Panc1 (cell line): ENCODE measurements around the gene TMEM63B. TPM values are rescaled to one million over a fixed set of nuclear protein-coding genes. Genes with fewer than 3 reads are reported as not detected.

Experiments used
- ATAC-seq: fragments of 200-7000 bp; cut with Tn5 transposase; 2 replicates; pipeline ENCODE4 v1.9.1; 2020; ENCODE audit warnings: mild to moderate bottlenecking, moderate library complexity
- BruUV-seq: library from RNA; stranded (reverse); fragments of 400-500 nt; replicated peaks from 2 replicates; lab custom pipeline; 2021; lab: Mats Ljungman, UMichigan
- CTCF ChIA-PET: fragments of 300-600 bp; sonication (Branson Sonifier 250); formaldehyde crosslinking; loops from one replicate; lab custom pipeline; 2022; ENCODE audit warnings: antibody characterized with exemption; lab: Charles Lee
- POLR2A ChIA-PET: fragments of 300-600 bp; sonication (Branson Sonifier 250); formaldehyde crosslinking; loops from one replicate; lab custom pipeline; 2022; ENCODE audit warnings: antibody characterized with exemption; lab: Charles Lee
- DNase-seq: peaks from one replicate; pipeline ENCODE4 v3.0.0-alpha.2; 2010; ENCODE audit warnings: low read depth, low spot score
- H3K27ac ChIP-seq: 2 replicates; pipeline ENCODE4 v1.5.1; 2011; ENCODE audit warnings: mild to moderate bottlenecking, low read length, inconsistent platforms
- H3K27me3 ChIP-seq: fragments of 200-500 bp; sonication (Bioruptor generic); 2 replicates; pipeline ENCODE4 v1.6.0; 2014; ENCODE audit warnings: low read length, inconsistent platforms; ENCODE audit not compliant: control insufficient read depth, insufficient read depth
- H3K36me3 ChIP-seq: fragments of 200-500 bp; sonication (Bioruptor generic); 2 replicates; pipeline ENCODE4 v1.5.1; 2014; ENCODE audit warnings: inconsistent platforms, mild to moderate bottlenecking, low read length, moderate library complexity; ENCODE audit not compliant: control insufficient read depth, insufficient read depth
- H3K4me1 ChIP-seq: 2 replicates; pipeline ENCODE4 v1.5.1; 2011; ENCODE audit warnings: inconsistent platforms, mild to moderate bottlenecking, low read length, moderate library complexity; ENCODE audit not compliant: control insufficient read depth, insufficient read depth
- H3K4me3 ChIP-seq, 2 experiments: 2 replicates each; pipeline ENCODE4 v1.5.1; 2011 to 2012; ENCODE audit warnings: low read depth in 2 of 2, low read length in 2 of 2, mild to moderate bottlenecking in 2 of 2, inconsistent platforms in 1 of 2, moderate library complexity in 1 of 2
- H3K9me3 ChIP-seq: fragments of 200-500 bp; sonication (Bioruptor generic); 2 replicates; pipeline ENCODE4 v1.5.1; 2014; ENCODE audit warnings: low read depth, mild to moderate bottlenecking, inconsistent platforms, low read length, moderate library complexity; ENCODE audit not compliant: control insufficient read depth, insufficient read depth
- CTCF ChIP-seq: fragments of 450-650 bp; IDR thresholded peaks from 2 replicates; pipeline ENCODE4 v1.5.1; 2017; ENCODE audit warnings: mild to moderate bottlenecking
- POLR2AphosphoS5 ChIP-seq: IDR thresholded peaks from 2 replicates; pipeline ENCODE4 v1.6.1; 2012; ENCODE audit warnings: mild to moderate bottlenecking, low read depth, low read length, moderate library complexity
- TCF7L2 ChIP-seq: IDR thresholded peaks from 2 replicates; pipeline ENCODE4 v1.6.1; 2011; ENCODE audit warnings: mild to moderate bottlenecking, low read depth, low read length, inconsistent platforms
- in situ Hi-C: cut with HindIII; loops from 2 replicates; pipeline ENCODE4 v1.10.0; 2016; ENCODE audit warnings: low sequenced_read_pairs, low pct_unique_long_range_greater_than_20kb
- intact Hi-C: fragments of 100-400 bp; cut with micrococcal nuclease; formaldehyde crosslinking; loops from one replicate; pipeline ENCODE4 v1.10.0; 2022; ENCODE audit not compliant: unreplicated experiment
- total RNA-seq: library from RNA; stranded (reverse); gene quantifications from one replicate; pipeline ENCODE4 v1.2.1, GENCODE V29; 2021; ENCODE audit not compliant: unreplicated experiment
- TF ChIP-seq, protein P1 (sequence below), 2 experiments: IDR thresholded peaks; 2 replicates each; pipeline ENCODE4 v1.6.1; 2011 to 2012; ENCODE audit warnings: low read depth in 2 of 2, control low read depth in 1 of 2, low read length in 1 of 2, mild to moderate bottlenecking in 1 of 2, moderate library complexity in 1 of 2; ENCODE audit not compliant: insufficient read depth in 1 of 2

The TMEM63B gene
- total RNA-seq, 1 experiment from 2014 or later, result 54.1 TPM

GRCh38 chr6:44110005-44110676 is 17.2 kb upstream of the TMEM63B start:
- Histone ChIP-seq H3K4me1 (no peaks in the 10 kb centered on the region), H3K9me3 (no peaks in the 10 kb centered on the region), H3K27ac (no peak overlapping the region), H3K4me3 (no peak overlapping the region), H3K36me3 (peaks cover 17% of the 10 kb centered on the region), H3K27me3 (no peaks in the 10 kb centered on the region)
- in situ Hi-C loops (no loop called here), intact Hi-C loops (no loop called here)
- ChIA-PET CTCF (interaction anchor here (1.1 kb wide), 1 partner anchor 14 kb away, joined by 3 read pairs; no protein-coding TSS in a partner anchor), POLR2A (no interaction called here)
- ATAC-seq, result no peak
- TF ChIP-seq TCF7L2, result no peak
- TF ChIP-seq, protein P1, sequence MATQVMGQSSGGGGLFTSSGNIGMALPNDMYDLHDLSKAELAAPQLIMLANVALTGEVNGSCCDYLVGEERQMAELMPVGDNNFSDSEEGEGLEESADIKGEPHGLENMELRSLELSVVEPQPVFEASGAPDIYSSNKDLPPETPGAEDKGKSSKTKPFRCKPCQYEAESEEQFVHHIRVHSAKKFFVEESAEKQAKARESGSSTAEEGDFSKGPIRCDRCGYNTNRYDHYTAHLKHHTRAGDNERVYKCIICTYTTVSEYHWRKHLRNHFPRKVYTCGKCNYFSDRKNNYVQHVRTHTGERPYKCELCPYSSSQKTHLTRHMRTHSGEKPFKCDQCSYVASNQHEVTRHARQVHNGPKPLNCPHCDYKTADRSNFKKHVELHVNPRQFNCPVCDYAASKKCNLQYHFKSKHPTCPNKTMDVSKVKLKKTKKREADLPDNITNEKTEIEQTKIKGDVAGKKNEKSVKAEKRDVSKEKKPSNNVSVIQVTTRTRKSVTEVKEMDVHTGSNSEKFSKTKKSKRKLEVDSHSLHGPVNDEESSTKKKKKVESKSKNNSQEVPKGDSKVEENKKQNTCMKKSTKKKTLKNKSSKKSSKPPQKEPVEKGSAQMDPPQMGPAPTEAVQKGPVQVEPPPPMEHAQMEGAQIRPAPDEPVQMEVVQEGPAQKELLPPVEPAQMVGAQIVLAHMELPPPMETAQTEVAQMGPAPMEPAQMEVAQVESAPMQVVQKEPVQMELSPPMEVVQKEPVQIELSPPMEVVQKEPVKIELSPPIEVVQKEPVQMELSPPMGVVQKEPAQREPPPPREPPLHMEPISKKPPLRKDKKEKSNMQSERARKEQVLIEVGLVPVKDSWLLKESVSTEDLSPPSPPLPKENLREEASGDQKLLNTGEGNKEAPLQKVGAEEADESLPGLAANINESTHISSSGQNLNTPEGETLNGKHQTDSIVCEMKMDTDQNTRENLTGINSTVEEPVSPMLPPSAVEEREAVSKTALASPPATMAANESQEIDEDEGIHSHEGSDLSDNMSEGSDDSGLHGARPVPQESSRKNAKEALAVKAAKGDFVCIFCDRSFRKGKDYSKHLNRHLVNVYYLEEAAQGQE (IDR thresholded peaks at IDR 0.05; ENCODE audit: insufficient read depth in 1 of 2, low read depth in 2 of 2, low read length in 1 of 2), result no peak
- BruUV-seq, result no TSS peak
- no peak for DNase-seq

DNA sequence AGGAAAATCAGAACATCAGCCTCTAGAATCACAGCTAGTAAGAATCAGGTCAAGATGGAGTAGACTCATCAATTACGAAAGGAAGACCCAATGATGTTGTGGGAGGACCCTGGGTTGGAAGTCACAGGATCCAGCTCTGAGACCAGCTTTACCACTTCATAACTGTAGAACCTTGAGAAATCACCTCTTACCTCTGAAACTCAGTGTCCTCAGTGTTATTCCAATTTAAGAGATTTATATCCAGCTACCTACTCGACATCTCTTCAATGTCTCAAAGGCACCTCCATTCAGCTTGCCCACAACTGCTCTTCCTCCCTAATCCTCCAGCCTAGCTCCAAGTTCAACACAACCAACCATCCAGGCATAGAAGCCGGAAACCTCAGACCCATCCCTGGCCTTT is 16.4 kb upstream of the TMEM63B start:
- TF ChIP-seq TCF7L2, result no peak
- TF ChIP-seq CTCF, result no peak
- TF ChIP-seq, protein P1 (IDR thresholded peaks at IDR 0.05; ENCODE audit: insufficient read depth in 1 of 2, low read depth in 2 of 2, low read length in 1 of 2), result no peak
- no peak for TF ChIP-seq POLR2AphosphoS5
- H3K27ac ChIP-seq, result no peak overlapping the region
- no TSS peak for BruUV-seq
- H3K9me3 ChIP-seq, result no peaks in the 10 kb centered on the region
- in situ Hi-C loops, result no loop called here
- peaks cover 17% of the 10 kb centered on the region for H3K36me3 ChIP-seq
- POLR2A ChIA-PET, result no interaction called here
- no peak for ATAC-seq
- intact Hi-C loops, result no loop called here
- CTCF ChIA-PET, result no interaction called here
- no peaks in the 10 kb centered on the region for H3K4me1 ChIP-seq
- DNase-seq, result no peak
- H3K4me3 ChIP-seq, result no peak overlapping the region
- no peaks in the 10 kb centered on the region for H3K27me3 ChIP-seq
